ENCODE measurements around the gene CLDN6.

Gene CLDN6

DNA sequence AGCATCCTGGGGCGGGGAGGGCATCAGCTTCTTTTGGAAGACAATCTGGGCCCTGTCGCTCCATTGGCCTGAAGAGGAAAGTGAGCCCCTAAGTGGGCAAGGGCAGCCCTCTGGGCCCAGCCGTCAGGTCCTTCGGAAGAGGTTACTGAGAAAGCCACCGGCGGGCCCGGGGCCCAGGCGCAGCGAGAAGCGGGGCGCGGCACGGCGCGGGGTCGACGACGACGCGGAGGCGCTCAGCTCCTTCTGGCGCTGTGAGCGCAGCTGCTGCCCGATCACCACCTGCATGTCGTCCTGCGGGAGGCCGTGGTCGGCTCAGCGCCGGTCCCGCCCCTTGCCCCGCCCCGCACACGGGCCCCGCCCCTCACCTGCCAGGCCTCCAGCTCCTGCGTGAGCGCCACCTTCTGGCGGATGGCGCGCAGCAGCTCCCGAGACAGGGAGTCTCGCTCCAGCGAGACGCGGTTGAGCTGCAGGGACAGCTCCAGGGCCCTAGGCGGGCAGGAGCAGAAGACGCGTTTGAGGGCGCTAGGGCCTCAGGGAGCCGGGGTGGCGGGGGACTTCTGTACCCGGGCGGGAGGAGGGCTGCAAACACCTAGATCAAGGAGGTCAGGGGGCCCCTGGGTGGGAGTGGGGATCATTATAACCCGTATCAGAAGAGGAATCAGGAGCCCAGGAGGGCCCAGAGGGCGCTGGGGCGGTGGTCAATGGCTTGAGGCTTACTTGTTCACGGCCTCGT is 10.2 kb upstream of the CLDN6 start:
- DNase-seq (ENCODE audit: low spot score) = peak; percentile 88

- DNase-seq (ENCODE audit: low spot score) = no peak
Observed at GRCh38 chr16:3027489-3027795, 9.5 kb upstream of the CLDN6 start.

- no peak for DNase-seq (ENCODE audit: low spot score)
Observed at GRCh38 chr16:3026609-3027488, 8.9 kb upstream of the CLDN6 start.

- DNase-seq (ENCODE audit: low spot score) = no peak
Observed at GRCh38 chr16:3026003-3026378, 8.0 kb upstream of the CLDN6 start.

- DNase-seq (ENCODE audit: low spot score) = no peak
Observed at GRCh38 chr16:3025032-3026002, 7.3 kb upstream of the CLDN6 start.

DNA sequence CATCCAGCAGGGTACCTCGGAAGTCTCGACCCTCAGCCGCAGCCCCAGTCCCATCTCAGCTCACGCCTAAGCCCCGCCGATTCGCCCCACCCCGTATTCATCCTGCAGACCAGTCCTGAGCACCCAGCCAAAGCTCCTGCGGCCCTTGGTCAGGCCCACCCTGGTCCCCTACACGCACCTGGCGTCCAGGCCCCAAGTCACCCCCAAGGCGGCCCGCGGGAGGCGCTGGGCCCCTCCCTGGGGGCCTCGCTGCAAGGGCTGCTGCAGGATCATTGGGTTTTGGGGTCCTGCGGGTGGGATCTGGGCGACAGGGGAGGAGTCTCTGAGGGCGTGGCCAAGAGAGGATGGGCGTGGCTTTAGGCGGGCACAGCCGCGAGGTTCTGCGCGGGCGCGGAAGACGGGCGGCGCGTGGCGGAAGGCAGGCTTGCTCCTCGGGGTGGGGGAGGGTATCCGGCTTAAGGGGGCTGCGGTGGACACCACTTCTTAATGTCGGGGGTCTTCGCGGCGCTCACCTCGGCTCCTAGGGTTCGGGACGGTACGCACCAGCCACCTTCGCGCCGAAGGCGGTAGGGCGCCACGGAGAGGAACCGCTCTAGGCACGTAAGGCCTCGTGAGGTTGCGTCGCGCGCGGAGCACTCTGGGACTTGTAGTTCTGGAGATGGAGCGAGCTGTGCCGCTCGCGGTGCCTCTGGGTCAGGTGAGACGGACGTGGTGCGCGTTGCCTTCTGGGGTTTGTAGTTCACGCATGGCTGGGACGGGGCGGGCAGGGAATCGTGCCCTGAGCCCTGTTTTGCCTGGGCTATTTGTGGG is 5.9 kb upstream of the CLDN6 start, which contains the start of the genes HCFC1R1 and THOC6:
HCFC1R1 (minus strand) TSS at position 274 of the 810 bp plus-strand sequence; CDS start at position 273, 1 bp downstream.
THOC6 (plus strand) TSS at position 367 of the 810 bp plus-strand sequence; CDS start at position 659, 292 bp downstream.
- peak; percentile 95 for DNase-seq (ENCODE audit: low spot score)

GRCh38 chr16:3023415-3023668 is 5.4 kb upstream of the CLDN6 start:
- DNase-seq (ENCODE audit: low spot score) = no peak

- no peak for DNase-seq (ENCODE audit: low spot score)
Observed at GRCh38 chr16:3022684-3023414, 4.9 kb upstream of the CLDN6 start.

- DNase-seq (ENCODE audit: low spot score) = peak; percentile 86
Observed at GRCh38 chr16:3022208-3022683, 4.3 kb upstream of the CLDN6 start.

DNA sequence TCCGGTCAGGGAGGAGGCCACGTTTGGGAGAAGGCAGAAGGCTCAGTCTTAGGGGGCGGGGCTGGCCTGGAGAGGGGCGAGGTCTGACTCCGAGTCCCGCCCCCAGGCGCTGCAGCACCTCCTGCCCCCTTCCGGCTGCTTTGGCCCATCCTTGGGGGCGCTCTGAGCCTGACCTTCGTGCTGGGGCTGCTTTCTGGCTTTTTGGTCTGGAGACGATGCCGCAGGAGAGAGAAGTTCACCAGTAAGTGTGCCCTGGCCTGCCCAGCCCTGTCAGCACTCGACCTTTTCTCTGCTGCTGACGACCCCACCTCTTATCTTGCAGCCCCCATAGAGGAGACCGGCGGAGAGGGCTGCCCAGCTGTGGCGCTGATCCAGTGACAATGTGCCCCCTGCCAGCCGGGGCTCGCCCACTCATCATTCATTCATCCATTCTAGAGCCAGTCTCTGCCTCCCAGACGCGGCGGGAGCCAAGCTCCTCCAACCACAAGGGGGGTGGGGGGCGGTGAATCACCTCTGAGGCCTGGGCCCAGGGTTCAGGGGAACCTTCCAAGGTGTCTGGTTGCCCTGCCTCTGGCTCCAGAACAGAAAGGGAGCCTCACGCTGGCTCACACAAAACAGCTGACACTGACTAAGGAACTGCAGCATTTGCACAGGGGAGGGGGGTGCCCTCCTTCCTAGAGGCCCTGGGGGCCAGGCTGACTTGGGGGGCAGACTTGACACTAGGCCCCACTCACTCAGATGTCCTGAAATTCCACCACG is 3.6 kb upstream of the CLDN6 start:
- peak; percentile 84 for DNase-seq (ENCODE audit: low spot score)

DNA sequence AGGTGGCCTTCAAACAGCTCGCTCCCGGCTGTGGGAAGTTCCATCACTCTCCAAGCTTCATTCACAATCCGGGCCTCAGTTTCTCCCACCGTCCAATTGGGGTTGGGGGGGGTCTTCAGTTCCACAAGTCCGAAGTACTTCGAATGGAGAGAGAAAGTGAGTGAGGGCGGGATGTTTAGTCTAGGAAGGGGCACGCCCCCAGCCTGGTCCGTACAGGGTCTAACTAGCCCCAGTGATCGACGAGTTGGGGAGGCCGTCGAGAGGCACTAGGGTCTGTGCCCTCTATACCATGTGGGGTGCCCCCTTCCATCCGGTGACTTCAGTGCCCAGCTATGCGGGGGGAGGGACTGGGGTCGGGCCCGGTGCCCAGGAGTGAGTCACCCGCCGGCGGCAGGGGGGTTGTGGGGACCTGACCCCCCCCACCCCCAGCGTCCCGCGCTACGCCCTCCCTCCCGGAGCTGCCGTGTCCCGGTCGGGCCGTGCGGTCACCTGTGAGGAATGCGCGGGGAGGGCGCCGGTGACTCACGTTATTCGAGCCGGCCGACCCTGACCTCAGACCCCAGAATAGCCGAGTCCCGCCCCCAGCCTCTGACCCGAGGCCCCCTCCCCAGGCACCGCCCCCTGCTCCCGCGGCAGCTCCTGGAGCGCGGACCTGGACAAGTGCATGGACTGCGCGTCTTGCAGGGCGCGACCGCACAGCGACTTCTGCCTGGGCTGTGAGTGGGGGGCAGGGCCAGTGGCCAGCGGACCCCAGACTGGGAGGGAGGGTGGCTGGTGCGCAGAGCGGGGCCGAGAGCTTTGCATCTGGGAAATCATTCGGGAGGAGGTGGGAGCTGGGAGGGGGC is 2.8 kb upstream of the CLDN6 start:
- peak; percentile 78 for DNase-seq (ENCODE audit: low spot score)

DNA sequence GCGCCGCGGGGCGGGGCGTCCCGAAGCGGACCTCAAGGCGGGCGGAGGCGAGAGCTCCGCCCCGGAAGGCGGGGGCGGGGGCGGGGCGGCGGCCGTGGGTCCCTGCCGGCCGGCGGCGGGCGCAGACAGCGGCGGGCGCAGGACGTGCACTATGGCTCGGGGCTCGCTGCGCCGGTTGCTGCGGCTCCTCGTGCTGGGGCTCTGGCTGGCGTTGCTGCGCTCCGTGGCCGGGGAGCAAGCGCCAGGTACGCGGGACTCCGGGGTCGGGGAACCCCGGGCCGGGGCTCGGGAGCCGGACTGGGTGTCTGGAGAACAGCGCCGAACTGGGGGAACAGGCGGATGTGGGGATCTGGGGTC is 2.2 kb upstream of the CLDN6 start, which contains the start of gene TNFRSF12A:
TNFRSF12A (plus strand) TSS at position 122 of the 357 bp plus-strand sequence; CDS start at position 152, 30 bp downstream.
- peak; percentile 65 for DNase-seq (ENCODE audit: low spot score)

GRCh38 chr16:3019594-3020246 is 1.7 kb upstream of the CLDN6 start:
- DNase-seq (ENCODE audit: low spot score) = no peak

- no peak for DNase-seq (ENCODE audit: low spot score)
Observed at GRCh38 chr16:3017344-3017743, 639 bp downstream of the CLDN6 start.

- DNase-seq (ENCODE audit: low spot score) = no peak
Observed at GRCh38 chr16:3015865-3016521, 2.0 kb downstream of the CLDN6 start.

GRCh38 chr16:3014971-3015370 is 3.0 kb downstream of the CLDN6 start:
- DNase-seq (ENCODE audit: low spot score) = no peak

DNA sequence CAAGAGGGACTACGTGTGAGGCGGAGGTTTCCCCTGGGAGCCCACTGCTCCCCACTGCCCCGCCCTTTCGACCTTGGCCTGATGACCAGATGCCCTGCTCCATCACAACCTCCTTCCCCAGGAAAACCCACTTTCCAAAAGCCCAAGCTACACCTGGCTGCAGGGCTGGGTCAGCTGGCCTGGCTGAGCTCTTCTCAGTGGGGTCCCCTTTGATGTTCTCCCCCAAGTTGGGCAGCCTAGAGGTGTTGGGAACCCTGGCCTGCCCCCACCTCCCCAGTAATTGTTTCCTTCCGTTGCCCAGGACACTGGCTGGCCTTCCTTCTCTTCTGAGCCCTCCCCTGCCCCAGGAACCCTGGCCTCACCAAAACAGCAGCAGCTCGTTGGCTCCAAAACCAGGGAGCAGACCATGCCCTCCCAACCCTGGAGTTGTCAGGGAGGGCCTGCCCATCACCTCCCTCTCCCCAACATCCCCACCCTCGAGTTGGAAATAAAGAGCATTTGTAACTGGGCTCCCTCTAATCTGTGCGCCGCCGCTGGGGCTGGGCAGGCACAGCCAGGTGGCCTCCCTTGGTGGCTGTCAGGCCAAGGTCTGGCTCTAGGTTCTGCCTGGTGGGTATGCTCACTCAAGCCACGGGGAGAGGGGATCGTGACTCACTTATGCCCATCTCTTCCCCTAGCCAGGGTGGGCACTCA is 3.8 kb downstream of the CLDN6 start:
- DNase-seq (ENCODE audit: low spot score) = no peak
